Ammon's horn (tissue), 1 donor: ENCODE data around the gene NXPE2.
"Not testable (repeated sequence)": the region's sequence is repeated elsewhere in the genome, so short reads cannot be mapped to it uniquely, and the experiment has no call there.

Experiments used
- DNase-seq: peaks from one replicate; pipeline ENCODE4 v3.0.0-alpha.2; 2016; ENCODE audit warnings: low spot score

The NXPE2 gene

DNA sequence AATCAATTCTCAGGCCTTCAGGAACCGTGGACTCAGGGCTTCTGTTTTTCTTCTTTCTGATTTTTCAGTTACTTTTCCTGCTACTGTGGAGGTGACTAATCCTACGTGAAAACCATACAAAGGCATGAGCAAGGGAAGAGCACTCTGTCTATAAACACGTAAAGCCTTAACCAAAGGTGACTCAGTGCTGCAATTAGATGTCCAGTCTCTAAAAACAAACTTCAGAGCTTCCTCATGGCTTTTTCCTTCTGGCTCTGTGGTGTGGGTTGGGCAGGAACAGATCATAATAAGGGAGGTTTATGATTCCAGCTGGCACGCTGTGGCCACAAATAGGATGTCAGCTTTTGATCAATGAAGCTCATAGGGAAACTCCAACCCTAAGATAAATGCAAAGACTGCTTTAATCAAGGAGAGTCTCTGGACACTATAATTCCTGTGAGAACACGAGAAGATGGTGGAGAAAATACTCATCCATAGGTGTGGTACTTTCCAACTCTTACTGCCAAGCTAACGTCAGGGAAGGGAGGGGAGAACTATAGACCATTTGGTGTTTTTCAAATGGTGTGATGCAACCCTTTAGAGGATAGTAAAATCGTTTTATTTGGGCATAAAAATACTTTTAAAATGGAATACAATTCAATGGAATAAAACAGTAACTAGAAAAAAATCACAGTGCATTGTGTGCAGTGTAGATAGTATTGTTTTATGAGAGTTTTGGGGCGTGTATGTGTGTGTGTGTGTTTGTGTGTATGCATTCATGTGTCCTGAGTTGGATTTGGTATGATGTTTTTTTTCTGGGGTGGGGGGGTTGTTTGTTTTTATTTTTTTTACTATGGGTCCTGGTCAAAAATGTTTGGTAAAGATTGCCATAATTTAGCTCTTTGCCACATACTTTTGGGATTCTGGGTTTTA lies at the start of gene NXPE2:
Gene NXPE2, plus strand, starts transcription at position 403 of the 912 bp plus-strand sequence. Its CDS starts 49 bp downstream, at position 452.
- DNase-seq = no peak

DNA sequence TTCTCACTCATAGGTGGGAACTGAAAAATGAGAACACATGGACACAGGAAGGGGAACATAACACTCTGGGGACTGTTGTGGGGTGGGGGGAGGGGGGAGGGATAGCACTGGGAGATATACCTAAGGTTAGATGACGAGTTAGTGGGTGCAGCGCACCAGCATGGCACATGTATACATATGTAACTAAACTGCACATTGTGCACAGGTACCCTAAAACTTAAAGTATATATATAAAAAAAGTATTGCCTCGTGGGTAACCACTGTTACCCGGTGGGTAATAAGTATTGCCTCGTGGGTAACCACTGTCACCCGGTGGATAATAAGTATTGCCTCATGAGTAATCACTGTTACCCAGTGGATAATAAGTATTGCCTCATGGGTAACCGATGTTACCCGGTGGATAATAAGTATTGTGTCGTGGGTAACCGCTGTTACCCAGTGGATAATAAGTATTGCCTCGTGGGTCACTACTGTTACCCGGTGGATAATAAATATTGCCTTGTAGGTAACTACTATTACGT lies 46.8 kb upstream of the NXPE2 start:
- DNase-seq = not testable (repeated sequence)

DNA sequence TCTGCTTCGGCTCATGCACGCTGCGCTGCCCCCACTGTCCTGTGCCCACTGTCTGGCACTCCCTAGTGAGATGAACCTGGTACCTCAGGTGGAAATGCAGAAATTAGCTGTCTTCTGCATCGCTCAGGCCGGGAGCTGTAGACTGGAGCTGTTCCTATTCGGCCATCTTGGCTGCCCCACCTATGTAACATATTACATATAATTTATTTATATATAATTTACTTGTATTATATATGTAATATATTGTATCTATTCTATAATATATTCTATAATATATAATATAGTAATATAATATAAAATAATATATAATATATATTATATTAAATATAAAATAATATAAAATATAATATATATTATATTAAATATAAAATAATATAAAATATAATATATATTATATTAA lies 38.9 kb upstream of the NXPE2 start:
- DNase-seq = not testable (repeated sequence)

DNA sequence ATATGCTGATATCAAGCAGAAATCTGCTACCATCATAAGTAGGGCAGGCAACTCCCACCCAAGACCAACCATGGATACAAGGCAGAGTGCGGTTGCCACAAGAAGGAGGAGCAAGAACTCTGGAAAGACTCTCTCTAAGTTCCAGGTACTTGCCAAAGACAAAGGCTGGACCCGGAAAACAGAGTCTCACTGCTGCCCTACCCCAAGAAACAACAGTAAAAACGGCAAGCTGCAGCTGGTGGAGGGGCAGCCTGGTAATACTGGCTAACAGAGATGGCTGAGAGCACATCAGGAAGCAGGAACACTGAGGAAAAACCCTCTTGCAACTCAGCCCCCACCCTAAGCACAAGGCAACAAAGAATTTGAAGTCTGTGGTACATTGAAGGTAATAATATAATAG lies 27.7 kb upstream of the NXPE2 start:
- no peak for DNase-seq

DNA sequence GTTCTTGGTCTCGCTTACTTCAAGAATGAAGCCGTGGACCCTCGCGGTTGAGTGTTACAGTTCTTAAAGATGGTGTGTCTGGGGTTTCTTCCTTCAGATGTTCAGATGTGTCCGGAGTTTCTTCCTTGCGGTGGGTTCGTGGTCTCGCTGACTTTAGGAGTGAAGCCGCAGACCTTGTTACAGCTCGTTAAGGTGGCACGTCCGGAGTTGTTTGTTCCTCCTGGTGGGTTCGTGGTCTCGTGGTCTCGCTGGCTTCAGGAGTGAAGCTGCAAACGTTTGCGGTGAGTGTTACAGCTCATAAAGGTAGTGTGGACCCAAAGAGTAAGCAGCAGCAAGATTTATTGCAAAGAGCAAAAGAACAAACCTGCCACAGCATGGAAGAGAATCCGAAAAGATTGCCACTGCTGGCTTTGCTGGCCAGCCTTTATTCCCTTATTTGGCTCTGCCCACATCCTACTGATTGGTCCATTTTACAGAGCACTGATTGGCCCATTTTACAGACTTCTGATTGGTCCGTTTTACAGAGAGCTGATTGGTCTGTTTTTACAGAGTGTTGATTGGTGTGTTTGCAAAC lies 27.1 kb upstream of the NXPE2 start:
- DNase-seq = no peak

DNA sequence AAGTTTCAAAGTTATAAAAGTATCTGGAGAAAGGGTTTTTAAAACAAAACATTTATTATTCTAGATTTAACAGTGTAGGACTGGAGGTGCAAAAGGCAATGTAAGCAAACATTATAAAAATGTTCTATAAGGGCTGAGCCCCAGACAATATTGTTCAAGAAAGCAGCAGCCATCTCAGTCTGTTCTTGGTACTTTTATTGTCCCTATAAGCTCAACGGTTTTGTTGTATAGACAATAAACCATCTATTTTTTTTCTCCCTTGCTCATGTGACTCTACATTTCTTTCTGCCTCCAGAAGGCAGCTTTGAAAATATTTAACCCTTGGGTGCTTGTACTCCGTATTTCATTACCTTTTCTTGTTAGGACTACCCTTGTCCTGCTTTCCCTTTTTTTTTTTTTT lies 25.2 kb upstream of the NXPE2 start:
- no peak for DNase-seq

DNA sequence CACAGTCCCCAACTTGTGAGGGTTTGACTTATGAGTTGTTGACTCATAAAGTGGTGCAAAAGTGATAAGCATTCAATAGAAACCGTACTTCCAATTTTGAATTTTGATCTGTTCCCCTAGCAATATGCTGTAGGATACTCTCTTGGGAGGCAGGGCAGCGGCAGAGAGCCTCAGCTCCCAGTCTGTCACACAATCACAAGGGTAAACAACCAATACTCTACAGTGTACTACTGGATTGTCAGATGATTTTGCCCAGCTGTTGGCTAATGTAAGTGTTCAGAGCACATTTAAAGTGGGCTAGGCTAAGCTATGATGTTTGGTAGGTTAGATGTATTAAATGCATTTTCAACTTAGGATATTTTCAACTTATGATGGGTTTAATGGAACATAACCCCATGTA lies 13.7 kb upstream of the NXPE2 start:
- DNase-seq = no peak

DNA sequence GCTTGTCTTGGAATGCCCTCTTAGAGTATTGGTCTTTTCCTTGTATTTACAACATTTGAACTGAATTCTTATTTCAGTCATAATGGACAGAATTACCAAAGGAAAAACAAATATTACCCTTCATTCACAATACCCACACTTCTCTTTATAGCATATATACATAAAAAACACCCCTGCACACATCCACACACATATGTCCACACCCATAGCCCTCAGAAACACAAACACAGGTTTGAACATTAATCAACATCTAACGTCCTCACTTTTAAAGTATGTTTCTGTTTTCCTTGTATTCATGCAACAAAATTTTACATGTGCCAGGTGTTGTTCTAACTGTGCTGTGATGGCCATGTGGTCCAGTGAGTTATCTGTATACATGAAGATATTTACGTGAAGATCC lies 11.6 kb upstream of the NXPE2 start:
- DNase-seq = no peak

DNA sequence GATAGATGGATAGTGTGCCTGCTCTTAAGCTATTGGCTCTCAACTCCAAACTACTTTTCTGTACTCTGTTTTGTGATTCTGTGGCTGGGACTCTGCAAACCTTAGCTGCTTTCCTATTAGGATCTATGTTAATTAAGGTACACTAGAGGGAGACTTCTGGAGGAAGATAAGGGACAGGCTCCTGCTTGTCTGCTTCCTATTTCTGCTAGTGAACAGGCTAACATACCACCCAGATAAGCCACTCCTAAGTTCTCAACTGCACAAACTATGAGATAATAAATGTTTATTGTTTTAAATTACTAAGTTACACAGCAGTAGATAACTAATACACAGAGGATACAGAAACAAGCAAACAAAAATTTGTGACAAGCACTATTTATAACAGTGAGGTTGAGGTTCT lies 10.2 kb upstream of the NXPE2 start:
- DNase-seq = no peak

DNA sequence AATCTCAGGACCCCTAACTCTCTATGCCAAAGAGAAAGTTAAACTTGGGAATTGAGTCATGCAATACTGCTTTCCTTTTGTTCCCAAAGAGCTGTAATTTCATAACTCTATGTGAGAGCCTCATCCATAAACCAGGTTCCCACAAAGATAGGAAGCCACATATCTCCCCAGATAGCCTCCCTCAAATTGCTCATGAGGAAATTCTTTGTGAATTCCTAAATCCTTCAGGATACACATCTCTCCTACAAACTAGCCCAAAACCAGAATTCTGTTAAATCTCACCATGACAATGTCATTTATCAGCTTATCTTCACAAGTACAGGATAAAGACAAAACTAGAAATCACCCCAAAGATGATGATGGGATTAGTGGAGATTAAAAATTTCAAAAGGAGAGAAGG lies 4.7 kb upstream of the NXPE2 start:
- DNase-seq = no peak

DNA sequence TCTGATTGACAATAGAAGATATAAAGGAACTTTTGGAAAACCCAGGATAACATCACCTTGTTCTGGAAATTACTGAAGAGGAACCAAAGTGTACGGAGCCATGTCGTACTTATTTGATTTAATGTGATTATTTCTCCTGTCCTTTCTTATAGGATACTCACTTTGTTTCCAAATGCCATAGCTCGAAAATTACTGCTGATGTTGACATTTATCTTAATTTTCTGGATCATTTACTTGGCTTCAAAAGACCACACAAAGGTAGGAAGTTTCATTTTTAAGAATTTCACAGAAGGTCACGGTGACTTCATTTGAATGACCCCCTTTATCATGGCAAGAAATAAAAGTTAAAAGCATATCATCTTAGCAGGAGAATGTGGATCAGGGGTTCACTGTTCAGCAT lies 1.2 kb downstream of the NXPE2 start:
- no peak for DNase-seq

DNA sequence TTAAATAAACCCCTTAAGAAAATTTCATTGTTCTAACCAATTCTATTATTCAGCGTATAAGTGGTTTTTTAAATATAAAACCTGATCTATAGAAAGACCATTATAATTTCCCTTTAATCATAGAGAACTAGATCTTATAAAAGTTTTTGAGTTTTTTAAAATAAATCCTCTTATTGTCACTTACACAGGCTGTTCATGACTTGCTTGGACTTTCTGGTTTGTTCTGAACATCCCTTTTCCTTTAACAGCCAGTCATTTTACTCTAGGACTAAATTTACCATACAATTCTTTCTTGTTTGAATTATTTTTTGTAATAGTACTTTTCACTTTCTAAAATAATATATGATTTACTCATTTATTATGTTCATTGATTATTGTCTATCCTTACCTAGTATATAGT lies 4.7 kb downstream of the NXPE2 start:
- DNase-seq = no peak

DNA sequence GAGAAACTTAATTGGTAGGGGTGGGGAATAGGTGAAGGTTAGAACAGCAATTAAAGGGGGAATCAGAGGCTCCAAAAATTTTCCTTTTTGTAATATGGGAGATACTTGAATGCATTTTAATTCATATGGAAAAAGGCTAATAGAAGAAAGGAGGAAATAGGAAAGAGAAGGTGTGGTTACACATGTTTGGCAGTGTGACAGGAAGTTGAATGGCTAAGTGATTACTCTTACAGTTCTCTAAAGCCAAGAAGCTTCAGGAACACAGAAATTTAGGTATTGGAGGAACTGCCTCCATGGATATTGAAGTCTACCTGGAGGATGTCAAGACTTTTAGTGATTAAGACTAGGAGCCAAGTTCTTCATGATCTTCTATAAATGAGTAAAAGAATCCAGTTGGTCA lies 6.3 kb downstream of the NXPE2 start:
- no peak for DNase-seq

DNA sequence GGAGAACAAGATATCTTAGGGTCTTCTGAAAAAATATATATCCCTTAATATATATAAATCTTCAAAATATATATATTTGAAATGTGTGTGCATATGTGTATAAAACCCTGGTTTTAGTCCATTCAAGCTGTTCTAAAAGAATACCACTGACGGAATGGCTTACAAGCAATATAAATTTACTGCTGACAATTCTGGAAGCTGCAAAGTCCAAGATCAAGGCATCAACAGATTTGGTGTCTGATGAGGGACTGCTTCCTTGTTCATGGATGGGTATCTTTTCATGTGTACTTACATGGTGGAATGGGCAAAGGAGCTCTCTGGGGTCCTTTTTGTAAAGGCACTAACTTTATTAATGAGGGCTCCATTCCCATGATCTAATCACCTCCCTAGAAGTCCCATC lies 6.8 kb downstream of the NXPE2 start:
- DNase-seq = no peak

DNA sequence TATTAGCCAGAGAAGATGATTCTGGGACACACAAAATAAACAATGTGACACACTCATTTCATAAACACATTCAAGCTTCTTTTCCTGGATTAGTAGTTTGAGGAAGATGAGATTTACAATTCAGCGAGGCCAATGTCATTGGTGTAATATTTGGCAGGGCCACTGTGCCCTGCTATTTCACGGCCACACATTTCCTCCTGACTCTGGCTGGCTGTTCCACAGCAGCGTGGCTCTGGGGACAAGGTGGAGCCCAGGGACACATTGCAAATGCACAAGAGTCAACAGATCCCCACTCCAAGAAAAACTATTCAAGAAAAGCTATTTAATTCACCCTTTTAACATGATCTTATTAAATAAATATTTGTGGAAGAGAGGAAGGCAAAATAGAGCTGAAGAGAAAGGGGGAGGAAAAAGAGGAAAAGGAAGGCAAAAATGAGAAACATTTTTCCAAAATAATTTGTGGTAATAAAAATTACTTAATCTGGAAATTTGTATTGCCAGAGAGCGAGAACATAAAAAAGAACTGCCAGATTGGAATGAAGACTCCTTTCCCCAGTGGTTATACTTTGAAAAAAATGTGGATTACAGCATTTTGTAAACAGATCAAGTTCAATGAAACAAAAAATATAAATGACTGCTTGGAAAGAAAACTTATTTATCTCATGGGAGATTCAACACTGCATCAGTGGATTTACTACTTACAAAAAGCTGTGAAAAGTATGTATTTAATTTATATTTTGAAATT lies 27.1 kb downstream of the NXPE2 start:
- no peak for DNase-seq

DNA sequence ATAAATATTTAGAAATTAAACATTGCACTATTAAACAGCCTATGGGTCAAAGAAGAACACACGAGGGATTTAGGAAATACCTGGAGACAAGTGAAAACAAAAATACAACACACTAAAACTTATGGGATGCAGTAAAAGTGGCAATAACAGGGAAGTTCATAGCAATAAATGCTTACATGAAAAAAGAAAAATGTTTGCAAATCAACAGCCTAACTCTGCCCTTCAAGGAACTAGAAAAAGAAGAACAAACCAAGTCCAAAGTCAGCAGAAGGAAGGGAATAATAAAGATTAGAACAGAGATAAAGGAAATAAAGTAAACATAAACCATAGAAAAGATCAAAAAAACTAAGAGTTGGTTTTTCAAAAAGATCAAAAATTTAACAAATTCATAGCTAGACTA lies 31.6 kb downstream of the NXPE2 start:
- DNase-seq = no peak

DNA sequence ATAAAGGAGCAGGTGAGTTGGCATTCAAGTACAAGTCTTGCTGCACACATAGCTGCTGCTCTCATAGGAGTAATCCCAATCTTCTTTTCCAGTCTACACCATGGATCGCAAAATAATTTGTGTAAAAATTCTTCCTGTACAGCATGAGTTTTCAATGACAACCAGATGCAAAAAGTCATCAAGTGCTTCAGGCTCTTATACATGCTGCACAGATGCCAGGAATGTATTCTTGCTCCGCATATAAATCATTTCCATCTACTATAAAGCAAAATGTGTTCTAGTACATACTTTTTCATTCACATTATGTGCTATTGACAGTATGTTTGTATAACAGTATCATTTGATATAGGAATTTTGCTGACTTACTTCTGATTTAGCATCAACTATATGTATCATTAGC lies 35.4 kb downstream of the NXPE2 start:
- no peak for DNase-seq

DNA sequence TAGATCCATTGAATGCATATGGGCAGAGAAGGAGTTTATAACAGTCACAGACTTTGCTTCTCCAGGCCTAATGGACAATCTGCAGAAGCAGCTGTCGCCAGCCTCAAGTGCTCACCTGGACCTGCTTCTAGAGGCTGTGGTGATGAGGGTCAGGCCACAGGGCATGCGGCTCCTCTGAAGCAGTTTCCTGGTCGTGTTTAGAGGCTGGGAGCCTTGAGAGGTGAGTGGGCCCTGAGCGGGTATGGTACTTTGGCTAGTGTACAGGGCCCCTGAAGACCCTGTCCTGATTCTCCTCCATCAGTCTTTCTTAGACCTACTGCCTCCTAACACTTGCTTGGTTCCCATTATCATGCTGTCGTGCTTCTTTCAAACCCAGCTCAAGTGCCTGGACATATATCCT lies 41.2 kb downstream of the NXPE2 start:
- no peak for DNase-seq

DNA sequence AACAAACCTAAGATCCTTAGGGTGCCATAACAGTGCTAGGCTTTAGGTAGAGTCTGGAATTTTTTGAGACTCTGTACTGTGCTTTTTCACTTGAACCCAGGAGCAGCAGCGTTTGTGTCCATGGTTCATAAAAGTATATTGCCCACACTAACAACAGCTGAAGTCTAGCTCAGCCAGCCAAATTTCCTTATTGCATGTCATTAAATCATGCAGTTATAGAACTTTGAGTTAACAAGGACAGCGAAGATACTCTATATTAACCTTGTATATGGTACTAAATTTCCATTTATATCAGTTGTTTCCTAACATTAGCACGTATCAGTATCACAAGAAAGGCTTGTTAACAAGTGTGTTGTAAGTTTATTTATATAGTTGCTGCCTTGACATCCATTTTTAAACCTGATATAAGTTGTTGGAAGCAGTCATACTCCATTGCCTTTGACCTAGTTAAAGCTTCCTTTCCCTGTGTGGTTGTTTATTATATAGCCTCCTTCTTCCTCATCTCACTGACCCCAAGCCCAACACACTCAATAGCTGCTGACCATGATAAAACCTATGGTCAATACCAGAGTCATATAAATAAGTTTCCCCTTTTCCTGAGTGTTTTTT lies 46.7 kb downstream of the NXPE2 start:
- no peak for DNase-seq

DNA sequence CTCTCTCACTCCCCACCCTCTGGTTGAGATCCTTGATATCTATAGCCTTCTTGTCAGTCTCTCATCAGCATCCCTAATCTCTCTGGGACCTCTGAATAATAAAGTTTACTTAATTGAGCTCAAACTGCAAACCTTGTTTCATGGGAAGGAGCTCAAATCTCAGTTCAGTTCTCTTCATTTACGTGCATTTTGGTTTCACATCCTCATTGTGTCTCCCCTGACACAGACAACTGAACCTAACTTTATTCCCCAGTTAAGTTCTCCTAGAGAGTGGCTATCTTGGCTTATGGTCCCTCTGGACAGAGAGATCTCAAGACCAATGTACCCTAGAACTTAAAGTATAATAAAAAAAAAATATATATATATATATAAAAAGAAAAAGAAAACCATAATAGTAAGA lies 47.3 kb downstream of the NXPE2 start:
- DNase-seq = no peak

DNA sequence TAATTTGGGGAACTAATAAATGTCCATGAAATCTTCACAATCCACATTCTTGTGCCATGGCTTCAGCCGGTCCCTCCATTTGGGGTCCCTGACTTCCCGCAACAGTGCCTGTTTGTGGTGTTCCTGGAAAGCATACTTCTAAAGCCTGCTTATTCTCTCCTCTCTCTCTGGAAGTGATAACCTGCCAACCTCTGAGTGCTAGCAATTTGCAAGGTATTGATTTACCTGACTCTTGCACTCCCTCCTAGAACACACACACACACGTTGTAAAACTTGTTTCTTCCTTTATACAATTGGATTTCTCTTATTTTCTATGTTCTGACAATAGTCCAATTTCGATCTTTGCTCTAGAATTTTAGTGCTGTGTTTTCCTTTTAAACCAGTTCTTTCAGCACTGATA lies 58.5 kb downstream of the NXPE2 start:
- no peak for DNase-seq

DNA sequence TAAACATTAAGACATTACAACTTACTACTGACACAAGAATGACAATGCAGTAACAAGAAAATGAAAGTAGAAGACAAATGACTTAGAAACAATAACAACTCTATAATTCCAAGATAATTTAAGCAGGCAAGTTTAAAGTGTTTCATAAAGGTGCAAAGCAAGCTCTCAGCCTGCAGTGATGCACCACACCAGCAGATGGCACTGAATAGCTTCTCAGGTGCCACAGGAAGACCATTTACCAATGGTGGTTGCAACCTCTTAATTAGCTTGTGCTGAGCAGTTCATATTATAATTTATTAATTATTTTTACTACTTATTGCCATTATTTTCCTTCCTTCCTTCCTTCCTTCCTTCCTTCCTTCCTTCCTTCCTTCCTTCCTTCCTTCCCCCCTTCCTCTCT lies 60.6 kb downstream of the NXPE2 start:
- DNase-seq = peak; percentile 61
